ENCODE results near the gene TMEM200B.

DNA sequence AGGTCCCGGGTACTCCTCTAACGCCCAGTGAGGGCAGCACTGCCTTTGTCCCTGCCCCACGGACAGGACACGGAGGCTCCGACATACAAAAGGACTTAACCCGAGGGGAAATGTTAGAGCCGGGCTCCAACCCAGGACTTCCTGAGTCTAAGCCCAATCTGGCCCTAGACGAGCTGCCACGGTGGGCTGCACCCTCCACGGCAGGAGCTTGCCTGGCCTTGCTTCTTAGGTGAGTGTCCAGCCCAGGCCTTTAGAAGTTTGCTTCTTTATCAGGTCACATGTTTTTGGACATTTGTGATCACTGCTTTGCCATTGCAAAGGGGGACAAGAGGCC, 11.0 kb upstream of the TMEM200B start:
- TF ChIP-seq CTCF (IDR thresholded peaks at IDR 0.05 in 8 of 11, conservative IDR thresholded peaks at IDR 0.05 in 3 of 11) (no peak), POLR2A (IDR thresholded peaks at IDR 0.05) (no peak), POLR2AphosphoS5 (IDR thresholded peaks at IDR 0.05) (no peak)

Measured in spleen (tissue), 7 donors.